ENCODE results near the gene PODXL2.

Gene PODXL2

GRCh38 chr3:127714125-127714571 is 85.2 kb downstream of the PODXL2 start:
- H2BK15ac ChIP-seq (replicated peaks; ENCODE audit: low read depth) = no peak overlapping the region
- DNase-seq = no peak
- no peak overlapping the region for H3K18ac ChIP-seq (ENCODE audit: low read length)
- H3K27ac ChIP-seq (ENCODE audit: low read depth, low read length) = no peak overlapping the region
- H3K23ac ChIP-seq (ENCODE audit: low read length) = no peak overlapping the region
- H2BK120ac ChIP-seq (ENCODE audit: low read depth, low read length) = no peak overlapping the region
- no peak overlapping the region for H2AK5ac ChIP-seq (ENCODE audit: low read length)
- H3K56ac ChIP-seq (ENCODE audit: low read length) = peak overlapping the region; percentile 0
- H3K4me1 ChIP-seq (ENCODE audit: control insufficient read depth, low read depth, low read length) = no peaks in the 10 kb centered on the region
- H3K4me3 ChIP-seq (ENCODE audit: low read length) = no peak overlapping the region
- no peaks in the 10 kb centered on the region for H3K36me3 ChIP-seq (ENCODE audit: control insufficient read depth, insufficient read depth, low read length)
- no peaks in the 10 kb centered on the region for H3K27me3 ChIP-seq (ENCODE audit: insufficient read depth, low read length, poor library complexity)
- H4K8ac ChIP-seq (ENCODE audit: low read depth, low read length) = no peak overlapping the region
- no peak overlapping the region for H3K4me2 ChIP-seq (ENCODE audit: low read length)
- no CpG with 5 or more reads among the region's 10 CpGs for WGBS (ENCODE audit: extremely low coverage, insufficient coverage, low lambda C conversion rate)
- H3K4ac ChIP-seq (ENCODE audit: low read depth, low read length) = no peak overlapping the region
- H3K79me2 ChIP-seq (ENCODE audit: control insufficient read depth, insufficient read depth, low read length) = no peaks in the 10 kb centered on the region
- H4K5ac ChIP-seq (ENCODE audit: low read length) = no peak overlapping the region
- no peak overlapping the region for H3K9ac ChIP-seq (ENCODE audit: low read length)
- H2BK5ac ChIP-seq (ENCODE audit: low read length) = no peak overlapping the region
- no peaks in the 10 kb centered on the region for H3K79me1 ChIP-seq (ENCODE audit: low read length)

- no peak overlapping the region for H3K4ac ChIP-seq (ENCODE audit: low read depth, low read length)
- no peak overlapping the region for H2BK120ac ChIP-seq (ENCODE audit: low read depth, low read length)
- no CpG with 5 or more reads among the region's 5 CpGs for WGBS (ENCODE audit: extremely low coverage, insufficient coverage, low lambda C conversion rate)
- no peak overlapping the region for H4K8ac ChIP-seq (ENCODE audit: low read depth, low read length)
- no peaks in the 10 kb centered on the region for H3K79me2 ChIP-seq (ENCODE audit: control insufficient read depth, insufficient read depth, low read length)
- no peak overlapping the region for H3K9ac ChIP-seq (ENCODE audit: low read length)
- H3K79me1 ChIP-seq (ENCODE audit: low read length) = no peaks in the 10 kb centered on the region
- H3K27ac ChIP-seq (ENCODE audit: low read depth, low read length) = no peak overlapping the region
- H3K18ac ChIP-seq (ENCODE audit: low read length) = no peak overlapping the region
- no peak overlapping the region for H2BK15ac ChIP-seq (replicated peaks; ENCODE audit: low read depth)
- H3K4me3 ChIP-seq (ENCODE audit: low read length) = no peak overlapping the region
- H3K4me2 ChIP-seq (ENCODE audit: low read length) = no peak overlapping the region
- H4K5ac ChIP-seq (ENCODE audit: low read length) = no peak overlapping the region
- H3K27me3 ChIP-seq (ENCODE audit: insufficient read depth, low read length, poor library complexity) = no peaks in the 10 kb centered on the region
- H3K23ac ChIP-seq (ENCODE audit: low read length) = no peak overlapping the region
- no peak for DNase-seq
- H2BK5ac ChIP-seq (ENCODE audit: low read length) = no peak overlapping the region
- H2AK5ac ChIP-seq (ENCODE audit: low read length) = no peak overlapping the region
- H3K56ac ChIP-seq (ENCODE audit: low read length) = no peak overlapping the region
- H3K36me3 ChIP-seq (ENCODE audit: control insufficient read depth, insufficient read depth, low read length) = no peaks in the 10 kb centered on the region
- H3K4me1 ChIP-seq (ENCODE audit: control insufficient read depth, low read depth, low read length) = no peaks in the 10 kb centered on the region
Observed at GRCh38 chr3:127714866-127715265, 85.9 kb downstream of the PODXL2 start.

GRCh38 chr3:127715532-127715931 is 86.5 kb downstream of the PODXL2 start:
- no peak overlapping the region for H2BK15ac ChIP-seq (replicated peaks; ENCODE audit: low read depth)
- WGBS (ENCODE audit: extremely low coverage, insufficient coverage, low lambda C conversion rate) = no CpG with 5 or more reads among the region's 8 CpGs
- no peak overlapping the region for H3K27ac ChIP-seq (ENCODE audit: low read depth, low read length)
- no peaks in the 10 kb centered on the region for H3K79me2 ChIP-seq (ENCODE audit: control insufficient read depth, insufficient read depth, low read length)
- H3K79me1 ChIP-seq (ENCODE audit: low read length) = no peaks in the 10 kb centered on the region
- DNase-seq = no peak
- H3K36me3 ChIP-seq (ENCODE audit: control insufficient read depth, insufficient read depth, low read length) = no peaks in the 10 kb centered on the region
- no peak overlapping the region for H3K4me2 ChIP-seq (ENCODE audit: low read length)
- H3K9ac ChIP-seq (ENCODE audit: low read length) = no peak overlapping the region
- H3K56ac ChIP-seq (ENCODE audit: low read length) = no peak overlapping the region
- no peak overlapping the region for H3K18ac ChIP-seq (ENCODE audit: low read length)
- H2BK5ac ChIP-seq (ENCODE audit: low read length) = no peak overlapping the region
- H3K4me1 ChIP-seq (ENCODE audit: control insufficient read depth, low read depth, low read length) = no peaks in the 10 kb centered on the region
- H4K8ac ChIP-seq (ENCODE audit: low read depth, low read length) = no peak overlapping the region
- no peak overlapping the region for H3K4ac ChIP-seq (ENCODE audit: low read depth, low read length)
- H3K27me3 ChIP-seq (ENCODE audit: insufficient read depth, low read length, poor library complexity) = no peaks in the 10 kb centered on the region
- no peak overlapping the region for H2AK5ac ChIP-seq (ENCODE audit: low read length)
- no peak overlapping the region for H3K23ac ChIP-seq (ENCODE audit: low read length)
- no peak overlapping the region for H2BK120ac ChIP-seq (ENCODE audit: low read depth, low read length)
- no peak overlapping the region for H4K5ac ChIP-seq (ENCODE audit: low read length)
- H3K4me3 ChIP-seq (ENCODE audit: low read length) = no peak overlapping the region

- Histone ChIP-seq H3K27me3 (ENCODE audit: insufficient read depth, low read length, poor library complexity) (no peaks in the 10 kb centered on the region), H3K56ac (ENCODE audit: low read length) (no peak overlapping the region), H3K4ac (ENCODE audit: low read depth, low read length) (no peak overlapping the region), H4K5ac (ENCODE audit: low read length) (no peak overlapping the region), H4K8ac (ENCODE audit: low read depth, low read length) (no peak overlapping the region), H3K27ac (ENCODE audit: low read depth, low read length) (no peak overlapping the region), H3K36me3 (ENCODE audit: control insufficient read depth, insufficient read depth, low read length) (no peaks in the 10 kb centered on the region), H3K4me3 (ENCODE audit: low read length) (no peak overlapping the region), H3K4me1 (ENCODE audit: control insufficient read depth, low read depth, low read length) (no peaks in the 10 kb centered on the region), H2BK120ac (ENCODE audit: low read depth, low read length) (no peak overlapping the region), H3K9ac (ENCODE audit: low read length) (no peak overlapping the region), H3K18ac (ENCODE audit: low read length) (no peak overlapping the region), H2BK15ac (replicated peaks; ENCODE audit: low read depth) (no peak overlapping the region), H3K79me2 (ENCODE audit: control insufficient read depth, insufficient read depth, low read length) (no peaks in the 10 kb centered on the region), H2AK5ac (ENCODE audit: low read length) (no peak overlapping the region), H3K4me2 (ENCODE audit: low read length) (no peak overlapping the region), H2BK5ac (ENCODE audit: low read length) (no peak overlapping the region), H3K79me1 (ENCODE audit: low read length) (no peaks in the 10 kb centered on the region), H3K23ac (ENCODE audit: low read length) (no peak overlapping the region)
- no peak for DNase-seq
- no CpG with 5 or more reads among the region's 6 CpGs for WGBS (ENCODE audit: extremely low coverage, insufficient coverage, low lambda C conversion rate)
Observed at GRCh38 chr3:127716384-127716783, 87.4 kb downstream of the PODXL2 start.

- Histone ChIP-seq H3K4me3 (ENCODE audit: low read length) (no peak overlapping the region), H2BK15ac (replicated peaks; ENCODE audit: low read depth) (no peak overlapping the region), H2AK5ac (ENCODE audit: low read length) (no peak overlapping the region), H3K4me2 (ENCODE audit: low read length) (no peak overlapping the region), H4K8ac (ENCODE audit: low read depth, low read length) (no peak overlapping the region), H3K36me3 (ENCODE audit: control insufficient read depth, insufficient read depth, low read length) (no peaks in the 10 kb centered on the region), H3K18ac (ENCODE audit: low read length) (no peak overlapping the region), H3K23ac (ENCODE audit: low read length) (no peak overlapping the region), H3K4me1 (ENCODE audit: control insufficient read depth, low read depth, low read length) (no peaks in the 10 kb centered on the region), H3K27ac (ENCODE audit: low read depth, low read length) (no peak overlapping the region), H3K79me2 (ENCODE audit: control insufficient read depth, insufficient read depth, low read length) (no peaks in the 10 kb centered on the region), H2BK5ac (ENCODE audit: low read length) (no peak overlapping the region), H3K56ac (ENCODE audit: low read length) (no peak overlapping the region), H3K27me3 (ENCODE audit: insufficient read depth, low read length, poor library complexity) (no peaks in the 10 kb centered on the region), H4K5ac (ENCODE audit: low read length) (no peak overlapping the region), H3K9ac (ENCODE audit: low read length) (no peak overlapping the region), H3K79me1 (ENCODE audit: low read length) (no peaks in the 10 kb centered on the region), H2BK120ac (ENCODE audit: low read depth, low read length) (no peak overlapping the region), H3K4ac (ENCODE audit: low read depth, low read length) (no peak overlapping the region)
- no peak for DNase-seq
- no CpG with 5 or more reads among the region's 14 CpGs for WGBS (ENCODE audit: extremely low coverage, insufficient coverage, low lambda C conversion rate)
Observed at GRCh38 chr3:127717357-127718244, 88.6 kb downstream of the PODXL2 start.

All from mesendoderm (in vitro differentiated cells).